ENCODE results near the gene MGAT5. TPM values are rescaled to one million over a fixed set of nuclear protein-coding genes. Genes with fewer than 3 reads are reported as not detected.

Gene MGAT5
- total RNA-seq, 1 donor from 2014 or later, result 98.7 TPM

DNA sequence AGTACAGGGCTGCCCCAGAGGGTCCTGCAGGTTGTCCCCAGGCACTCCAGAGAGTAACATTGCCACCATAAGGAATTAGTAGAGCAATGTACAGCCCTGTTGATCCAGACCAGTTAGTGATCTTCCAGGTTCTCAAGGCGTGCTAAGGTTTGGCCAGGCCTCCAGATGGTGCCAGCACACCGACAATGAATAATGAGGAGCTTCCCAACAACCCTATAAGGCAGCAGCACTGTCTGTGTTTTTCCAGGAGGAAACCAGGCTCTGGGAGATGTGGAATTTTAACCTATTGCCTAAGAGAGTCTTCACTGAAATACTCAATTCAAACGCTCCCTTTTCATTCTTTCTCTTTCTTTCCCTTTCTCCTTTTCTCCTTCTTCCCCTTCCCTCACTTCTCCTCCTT lies 122.1 kb downstream of the MGAT5 start:
- intact Hi-C loops (cut with micrococcal nuclease), result no loop called here
- H3K27ac ChIP-seq (replicated peaks), result peak overlapping the region; percentile 57

GRCh38 chr2:134377730-134378129 lies 123.9 kb downstream of the MGAT5 start:
- H3K36me3 ChIP-seq, result no peaks in the 10 kb centered on the region
- H3K27me3 ChIP-seq (ENCODE audit: low read depth), result no peaks in the 10 kb centered on the region
- TF ChIP-seq, protein P1, sequence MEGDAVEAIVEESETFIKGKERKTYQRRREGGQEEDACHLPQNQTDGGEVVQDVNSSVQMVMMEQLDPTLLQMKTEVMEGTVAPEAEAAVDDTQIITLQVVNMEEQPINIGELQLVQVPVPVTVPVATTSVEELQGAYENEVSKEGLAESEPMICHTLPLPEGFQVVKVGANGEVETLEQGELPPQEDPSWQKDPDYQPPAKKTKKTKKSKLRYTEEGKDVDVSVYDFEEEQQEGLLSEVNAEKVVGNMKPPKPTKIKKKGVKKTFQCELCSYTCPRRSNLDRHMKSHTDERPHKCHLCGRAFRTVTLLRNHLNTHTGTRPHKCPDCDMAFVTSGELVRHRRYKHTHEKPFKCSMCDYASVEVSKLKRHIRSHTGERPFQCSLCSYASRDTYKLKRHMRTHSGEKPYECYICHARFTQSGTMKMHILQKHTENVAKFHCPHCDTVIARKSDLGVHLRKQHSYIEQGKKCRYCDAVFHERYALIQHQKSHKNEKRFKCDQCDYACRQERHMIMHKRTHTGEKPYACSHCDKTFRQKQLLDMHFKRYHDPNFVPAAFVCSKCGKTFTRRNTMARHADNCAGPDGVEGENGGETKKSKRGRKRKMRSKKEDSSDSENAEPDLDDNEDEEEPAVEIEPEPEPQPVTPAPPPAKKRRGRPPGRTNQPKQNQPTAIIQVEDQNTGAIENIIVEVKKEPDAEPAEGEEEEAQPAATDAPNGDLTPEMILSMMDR (IDR thresholded peaks at IDR 0.05; ENCODE audit: borderline replicate concordance), result no peak
- H3K27ac ChIP-seq (replicated peaks), result peak overlapping the region; percentile 57
- H3K4me1 ChIP-seq, result peaks cover 79% of the 10 kb centered on the region
- DNase-seq, result no peak
- no peaks in the 10 kb centered on the region for H3K9me3 ChIP-seq (replicated peaks)
- H3K4me3 ChIP-seq, result no peak overlapping the region
- intact Hi-C loops (cut with micrococcal nuclease), result no loop called here

More for the DNA sequence above, 122.1 kb downstream of the MGAT5 start:
- Histone ChIP-seq H3K36me3 (no peaks in the 10 kb centered on the region), H3K27me3 (ENCODE audit: low read depth) (no peaks in the 10 kb centered on the region), H3K4me3 (no peak overlapping the region), H3K4me1 (peaks cover 97% of the 10 kb centered on the region), H3K9me3 (replicated peaks) (no peaks in the 10 kb centered on the region)
- DNase-seq, result no peak
- TF ChIP-seq, protein P1 (IDR thresholded peaks at IDR 0.05; ENCODE audit: borderline replicate concordance), result peak; percentile 55

DNA sequence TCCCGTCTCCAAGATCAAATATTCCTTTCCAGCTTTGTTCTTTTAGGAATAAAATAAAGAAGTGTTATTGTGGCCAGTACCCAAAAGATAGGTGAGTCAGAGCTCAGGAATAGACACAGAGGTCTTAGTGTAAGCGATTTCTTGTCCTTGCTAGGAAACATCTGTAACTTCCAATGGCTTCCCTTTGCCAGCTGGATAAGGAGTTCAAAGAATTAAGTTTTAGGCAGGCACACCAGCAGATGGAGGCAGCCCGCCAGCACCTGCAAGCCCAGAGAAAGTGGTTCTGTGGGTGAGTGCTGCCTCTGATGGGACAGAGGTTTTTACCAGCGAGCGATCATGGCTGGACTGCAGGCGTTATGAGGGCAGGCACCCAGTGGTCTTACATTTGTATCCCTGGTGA lies 125.4 kb downstream of the MGAT5 start:
- TF ChIP-seq, protein P1 (IDR thresholded peaks at IDR 0.05; ENCODE audit: borderline replicate concordance), result no peak
- peak overlapping the region; percentile 57 for H3K27ac ChIP-seq (replicated peaks)
- H3K27me3 ChIP-seq (ENCODE audit: low read depth), result no peaks in the 10 kb centered on the region
- H3K4me1 ChIP-seq, result peaks cover 63% of the 10 kb centered on the region
- no peak overlapping the region for H3K4me3 ChIP-seq
- no peaks in the 10 kb centered on the region for H3K9me3 ChIP-seq (replicated peaks)
- H3K36me3 ChIP-seq, result no peaks in the 10 kb centered on the region
- intact Hi-C loops (cut with micrococcal nuclease), result no loop called here
- DNase-seq, result no peak

- DNase-seq, result no peak
- intact Hi-C loops (cut with micrococcal nuclease), result no loop called here
These were observed 125.8 kb downstream of the MGAT5 start for GRCh38 chr2:134379722-134380121.

GRCh38 chr2:134381141-134381540 lies 127.3 kb downstream of the MGAT5 start:
- TF ChIP-seq, protein P1 (IDR thresholded peaks at IDR 0.05; ENCODE audit: borderline replicate concordance), result no peak
- Histone ChIP-seq H3K36me3 (no peaks in the 10 kb centered on the region), H3K4me1 (peaks cover 46% of the 10 kb centered on the region), H3K27me3 (ENCODE audit: low read depth) (no peaks in the 10 kb centered on the region), H3K4me3 (no peak overlapping the region), H3K27ac (replicated peaks) (no peak overlapping the region), H3K9me3 (replicated peaks) (no peaks in the 10 kb centered on the region)
- DNase-seq, result no peak
- intact Hi-C loops (cut with micrococcal nuclease), result no loop called here

More at GRCh38 chr2:134379722-134380121, 125.8 kb downstream of the MGAT5 start:
- peak overlapping the region; percentile 57 for H3K27ac ChIP-seq (replicated peaks)
- no peaks in the 10 kb centered on the region for H3K27me3 ChIP-seq (ENCODE audit: low read depth)
- H3K4me1 ChIP-seq, result peaks cover 59% of the 10 kb centered on the region
- H3K36me3 ChIP-seq, result no peaks in the 10 kb centered on the region
- H3K4me3 ChIP-seq, result no peak overlapping the region
- no peaks in the 10 kb centered on the region for H3K9me3 ChIP-seq (replicated peaks)
- TF ChIP-seq, protein P1 (IDR thresholded peaks at IDR 0.05; ENCODE audit: borderline replicate concordance), result no peak

Measured in left ventricle myocardium inferior (tissue), 1 donor.